Measurements from ENCODE around the gene C1QTNF6. TPM values are rescaled to one million over a fixed set of nuclear protein-coding genes. Genes with fewer than 3 reads are reported as not detected.

The C1QTNF6 gene
- total and polyA plus RNA-seq, 2 of the 8 experiments (the other 6 are each of a cell fraction or from before 2014, with no cell fraction given), result 3.1 to 6.5 TPM

GRCh38 chr22:37164505-37164887, 23.6 kb downstream of the C1QTNF6 start:
- no peaks in the 10 kb centered on the region for H3K36me3 ChIP-seq (ENCODE audit: control insufficient read depth in 2 of 4, insufficient read depth in 4 of 4, low read length in 3 of 4)
- no peak overlapping the region for H3K23ac ChIP-seq (ENCODE audit: insufficient read length)
- H3K4me1 ChIP-seq (replicated peaks in 1 of 4; ENCODE audit: control insufficient read depth in 3 of 4, insufficient read depth in 4 of 4, low read length in 3 of 4), result peaks cover 0 to 9% (median 2%) of the 10 kb centered on the region in 4 experiments; a peak in 3 of 7 replicates
- no peak overlapping the region for H2AFZ ChIP-seq (ENCODE audit: low read length)
- H2AK5ac ChIP-seq (ENCODE audit: low read depth, low read length), result no peak overlapping the region
- H3K27me3 ChIP-seq (replicated peaks in 1 of 4; ENCODE audit: control insufficient read depth in 3 of 4, extremely low read depth in 1 of 4, insufficient read depth in 3 of 4, low read length in 3 of 4), result no peaks in the 10 kb centered on the region; a peak in 2 of 7 replicates
- DNase-seq (ENCODE audit: low read depth in 1 of 2, low spot score in 2 of 2) (no peak), FAIRE-seq (no peak)
- no peak overlapping the region for H2BK20ac ChIP-seq (ENCODE audit: low read length)
- peaks cover 5% of the 10 kb centered on the region in 2 experiments; a peak in 2 of 4 replicates for H3K9me3 ChIP-seq (ENCODE audit: insufficient read depth in 2 of 2, low read depth in 1 of 2, low read length in 1 of 2)
- POLR2A ChIA-PET (ENCODE audit: partially characterized antibody), result no interaction called here
- H3K79me2 ChIP-seq (ENCODE audit: control insufficient read depth in 1 of 2, insufficient read depth in 2 of 2, low read length in 2 of 2), result no peaks in the 10 kb centered on the region
- H4K91ac ChIP-seq (replicated peaks; ENCODE audit: insufficient read length, low read length), result no peak overlapping the region
- TF ChIP-seq EZH2 (IDR thresholded peaks at IDR 0.05; ENCODE audit: low read depth, low read length, severe bottlenecking) (no peak), BRCA1 (IDR thresholded peaks at IDR 0.05; ENCODE audit: low read depth, low read length) (no peak), ASH2L (IDR thresholded peaks at IDR 0.05; ENCODE audit: low read length) (no peak), SIRT6 (IDR thresholded peaks at IDR 0.05; ENCODE audit: low read length) (no peak), NANOG (IDR thresholded peaks at IDR 0.05; ENCODE audit: insufficient read depth, low read depth, low read length, poor library complexity, severe bottlenecking) (no peak), POLR2A (IDR thresholded peaks at IDR 0.05; ENCODE audit: control extremely low read depth in 1 of 2, low read depth in 2 of 2, low read length in 2 of 2) (no peak), RAD21 (IDR thresholded peaks at IDR 0.05 in 1 of 2, conservative IDR thresholded peaks at IDR 0.05 in 1 of 2; ENCODE audit: low read depth in 2 of 2, low read length in 2 of 2) (no peak), EP300 (IDR thresholded peaks at IDR 0.05; ENCODE audit: borderline replicate concordance in 1 of 2, low read depth in 2 of 2, low read length in 2 of 2) (no peak), BCL11A (IDR thresholded peaks at IDR 0.05; ENCODE audit: low read depth in 2 of 2, low read length in 2 of 2) (no peak), CBX5 (IDR thresholded peaks at IDR 0.05; ENCODE audit: low read depth, low read length) (no peak), CREB1 (IDR thresholded peaks at IDR 0.05) (no peak)
- CTCF ChIA-PET (ENCODE audit: partially characterized antibody), result interaction anchor here (1.5 to 7.9 kb wide), 6 partner anchors 8 to 85 kb away, joined by 4 to 77 read pairs (median 12); partner anchors contain the start of gene IL2RB
- no peak overlapping the region for H3K56ac ChIP-seq (replicated peaks; ENCODE audit: insufficient read length, low read depth, low read length)
- H3K4me2 ChIP-seq (ENCODE audit: insufficient read depth in 1 of 2, low read depth in 2 of 2, low read length in 2 of 2), result no peak overlapping the region
- H3K4me3 ChIP-seq (ENCODE audit: extremely low read depth in 1 of 4, insufficient read depth in 2 of 4, low read depth in 3 of 4, low read length in 4 of 4), result no peak overlapping the region
- no peak overlapping the region for H2BK12ac ChIP-seq (ENCODE audit: low read depth, low read length)
- H3K14ac ChIP-seq (ENCODE audit: insufficient read length), result no peak overlapping the region
- no peaks in the 10 kb centered on the region for H3K79me1 ChIP-seq (ENCODE audit: low read depth, low read length)
- no peak overlapping the region for H3K4ac ChIP-seq (replicated peaks; ENCODE audit: insufficient read length, low read depth, low read length)
- H2BK15ac ChIP-seq (ENCODE audit: low read length), result no peak overlapping the region
- no peak overlapping the region for H4K8ac ChIP-seq (ENCODE audit: extremely low read depth, insufficient read depth, low read length)
- H4K20me1 ChIP-seq (replicated peaks in 1 of 2; ENCODE audit: control insufficient read depth in 1 of 2, insufficient read depth in 2 of 2, low read length in 2 of 2), result no peaks in the 10 kb centered on the region
- no peak overlapping the region for H2BK5ac ChIP-seq (ENCODE audit: low read depth, low read length)
- H4K5ac ChIP-seq (ENCODE audit: insufficient read length, low read depth, low read length), result no peak overlapping the region
- no peak overlapping the region for H2BK120ac ChIP-seq (replicated peaks; ENCODE audit: low read depth, low read length)
- no peaks in the 10 kb centered on the region for H3K23me2 ChIP-seq (ENCODE audit: low read depth, low read length)
- 94% methylated on average over 4 of the region's 5 CpGs; no CpG with 5 or more reads in 1 of the 2 experiments for WGBS, 2 experiments (ENCODE audit: extremely low coverage in 1 of 2, insufficient coverage in 1 of 2, insufficient read length in 1 of 2, insufficient replicate concordance in 2 of 2, low coverage in 1 of 2, low lambda C conversion rate in 2 of 2, missing lambda C conversion rate in 1 of 2)
- no peak overlapping the region for H3K27ac ChIP-seq (ENCODE audit: low read depth, low read length)
- no peak overlapping the region for H3K18ac ChIP-seq (ENCODE audit: extremely low read depth, low read length)
- H3K9ac ChIP-seq (replicated peaks in 1 of 4; ENCODE audit: extremely low read depth in 1 of 4, low read depth in 3 of 4, low read length in 3 of 4), result no peak overlapping the region

Data from H1 (cell line).